ENCODE results near the gene C6orf62.
A peak's percentile ranks its signal among the peaks of the same experiment; 100 is the strongest.
"Not testable (repeated sequence)": the region's sequence is repeated elsewhere in the genome, so short reads cannot be mapped to it uniquely, and the experiment has no call there.

The C6orf62 gene

DNA sequence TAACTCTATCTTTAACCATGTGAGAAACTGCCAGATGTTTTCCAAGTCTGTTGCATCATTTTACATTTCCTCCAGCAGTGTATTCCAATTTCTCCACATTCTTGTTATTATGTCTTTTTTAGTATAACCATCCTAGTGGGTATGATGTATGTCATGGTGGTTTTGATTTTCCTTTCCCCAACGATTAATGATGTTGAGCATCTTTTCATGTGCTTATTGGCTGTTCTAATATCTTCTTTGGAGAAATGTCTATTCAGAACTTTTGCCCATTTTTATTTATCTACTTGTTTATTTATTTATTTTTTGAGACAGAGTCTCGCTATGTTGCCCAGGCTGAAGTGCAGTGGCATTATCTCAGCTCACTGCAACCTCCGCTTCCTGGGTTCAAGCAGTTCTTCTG is 4.3 kb upstream of the C6orf62 start:
- no peaks in the 10 kb centered on the region for H3K9me3 ChIP-seq (ENCODE audit: low read depth, low read length)
- no peak for TF ChIP-seq POLR2AphosphoS5 (IDR thresholded peaks at IDR 0.05; ENCODE audit: borderline replicate concordance, low read depth, low read length)
- no peak for TF ChIP-seq FOXP2 (optimal IDR thresholded peaks at IDR 0.05; ENCODE audit: control extremely low read depth, extremely low read length, insufficient read depth)
- no peak for TF ChIP-seq EZH2 (IDR thresholded peaks at IDR 0.05)
- no peak for DNase-seq (ENCODE audit: low read depth, low spot score)
- no peak overlapping the region for H3K9ac ChIP-seq (ENCODE audit: insufficient read length)
- H3K36me3 ChIP-seq (ENCODE audit: insufficient read depth, low read length), result peaks cover 11% of the 10 kb centered on the region
- H3K27ac ChIP-seq, result peak overlapping the region; percentile 64; the same call in 1 of the 2 replicates
- no peak overlapping the region for H3K4me3 ChIP-seq

DNA sequence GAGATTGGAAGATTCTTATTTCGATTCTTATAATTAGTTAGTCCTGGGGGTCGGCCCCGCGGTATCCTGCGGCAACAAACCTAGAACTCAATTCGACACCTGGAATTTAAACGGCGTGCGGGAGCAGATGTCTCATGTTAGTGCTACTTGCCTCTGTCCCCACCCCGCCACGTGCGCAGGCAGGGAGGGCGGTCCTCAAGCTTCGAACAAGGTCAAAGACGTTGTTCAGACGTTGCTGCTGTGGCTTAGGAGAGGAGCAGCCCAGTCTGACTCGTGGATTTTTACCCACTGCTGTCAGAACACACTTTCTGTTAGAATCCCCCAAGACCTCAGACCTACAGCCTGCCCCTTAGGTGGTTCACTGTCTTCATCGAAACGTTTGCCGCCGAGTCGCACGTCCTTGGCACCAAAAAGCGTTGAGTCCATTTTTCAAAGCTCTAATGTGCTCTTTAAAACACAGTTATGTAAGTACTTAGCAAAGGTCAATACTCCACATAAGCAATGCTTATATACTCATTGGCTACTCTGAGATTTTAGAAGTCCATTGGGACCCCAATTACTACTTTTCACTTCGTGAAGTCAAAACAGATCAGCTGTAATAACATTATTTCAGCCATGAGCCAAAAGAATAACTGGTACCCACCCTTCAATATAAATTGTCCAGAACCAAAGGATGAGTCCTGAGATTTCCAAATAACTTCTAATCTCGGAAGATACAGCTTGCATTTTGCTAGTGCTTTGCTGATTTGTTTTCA is 2.7 kb upstream of the C6orf62 start:
- no peaks in the 10 kb centered on the region for H3K9me3 ChIP-seq (ENCODE audit: low read depth, low read length)
- peaks cover 27% of the 10 kb centered on the region for H3K36me3 ChIP-seq (ENCODE audit: insufficient read depth, low read length)
- H3K27ac ChIP-seq, result peak overlapping the region; percentile 99
- no peak for DNase-seq (ENCODE audit: low read depth, low spot score)
- no peak for TF ChIP-seq FOXP2 (optimal IDR thresholded peaks at IDR 0.05; ENCODE audit: control extremely low read depth, extremely low read length, insufficient read depth)
- no peak for TF ChIP-seq EZH2 (IDR thresholded peaks at IDR 0.05)
- peak; percentile 94 for TF ChIP-seq POLR2AphosphoS5 (IDR thresholded peaks at IDR 0.05; ENCODE audit: borderline replicate concordance, low read depth, low read length)
- H3K4me3 ChIP-seq, result peak overlapping the region; percentile 83
- peak overlapping the region; percentile 84 for H3K9ac ChIP-seq (ENCODE audit: insufficient read length)

DNA sequence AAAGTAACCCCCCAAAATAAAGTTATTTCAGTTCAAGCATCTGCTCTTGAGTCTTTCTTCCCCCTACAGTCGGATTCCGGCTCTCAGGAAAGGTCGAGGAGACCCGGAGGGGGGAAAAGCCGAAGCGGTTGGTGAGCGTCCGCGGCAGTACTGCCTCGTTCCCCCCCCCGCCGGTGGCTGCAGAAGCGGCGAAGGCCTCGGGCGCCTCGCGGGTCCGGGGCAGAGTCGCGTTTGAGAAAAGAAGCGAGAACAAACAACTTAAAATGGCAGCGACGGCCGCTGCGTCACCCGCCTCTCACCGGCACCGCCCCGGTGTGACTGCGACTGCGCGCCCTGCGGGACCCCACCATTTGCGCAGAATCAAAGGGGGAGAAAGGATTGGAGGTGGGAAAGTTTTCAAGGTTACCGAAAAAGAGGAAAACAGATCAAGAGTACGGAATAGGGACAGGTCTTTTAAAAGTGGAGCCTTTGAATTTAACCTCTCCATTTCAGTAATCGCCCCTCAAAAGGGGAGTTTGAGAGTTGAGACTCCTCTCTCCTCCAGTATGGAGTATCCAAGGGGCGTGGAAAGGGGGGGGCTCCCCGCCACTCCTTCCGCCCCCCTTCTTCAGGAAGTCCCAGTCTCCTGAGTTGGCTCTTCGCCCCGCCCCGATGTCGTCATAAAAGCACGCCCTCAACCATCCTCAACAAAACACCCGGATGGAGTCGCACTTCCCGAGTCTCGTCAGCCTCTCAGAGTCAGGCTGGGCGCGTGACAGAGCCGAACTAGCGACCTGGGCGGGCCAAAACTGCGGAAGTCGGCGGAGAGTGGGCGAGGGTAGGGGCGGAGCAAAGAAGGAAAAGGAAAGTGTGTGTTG is 1.9 kb upstream of the C6orf62 start:
- Histone ChIP-seq H3K9ac (ENCODE audit: insufficient read length) (peak overlapping the region; percentile 99), H3K4me3 (peak overlapping the region; percentile 83), H3K27ac (peak overlapping the region; percentile 99), H3K9me3 (ENCODE audit: low read depth, low read length) (no peaks in the 10 kb centered on the region), H3K36me3 (ENCODE audit: insufficient read depth, low read length) (peaks cover 36% of the 10 kb centered on the region)
- TF ChIP-seq FOXP2 (optimal IDR thresholded peaks at IDR 0.05; ENCODE audit: control extremely low read depth, extremely low read length, insufficient read depth), result peak; percentile 69
- TF ChIP-seq EZH2 (IDR thresholded peaks at IDR 0.05), result no peak
- TF ChIP-seq POLR2AphosphoS5 (IDR thresholded peaks at IDR 0.05; ENCODE audit: borderline replicate concordance, low read depth, low read length), result peak; percentile 99
- peak; percentile 98 for DNase-seq (ENCODE audit: low read depth, low spot score)

DNA sequence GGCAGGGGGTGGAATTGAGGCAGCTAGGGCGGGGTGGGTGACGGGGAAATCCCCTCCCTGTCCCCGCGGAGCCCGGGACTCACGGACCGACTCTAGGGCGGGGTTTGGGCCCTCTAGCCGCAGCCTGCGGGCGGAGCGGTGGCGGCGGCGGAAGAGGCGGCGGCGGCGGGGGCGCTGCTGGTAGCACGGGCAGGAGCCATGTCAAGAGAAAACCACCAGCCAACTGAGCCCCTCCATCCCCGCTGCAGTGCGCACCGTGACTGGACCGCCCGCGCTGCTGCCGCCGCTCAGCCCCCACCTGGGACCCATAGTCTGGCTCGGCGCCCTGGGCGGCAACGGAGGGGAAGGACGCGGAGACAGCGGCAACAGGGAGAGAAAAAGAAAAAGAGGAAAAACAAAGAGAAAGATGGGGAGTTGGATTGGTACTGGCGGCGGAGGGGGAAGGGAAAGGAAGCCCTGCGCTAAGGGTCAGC is 1.2 kb upstream of the C6orf62 start:
- no peak for TF ChIP-seq POLR2AphosphoS5 (IDR thresholded peaks at IDR 0.05; ENCODE audit: borderline replicate concordance, low read depth, low read length)
- TF ChIP-seq FOXP2 (optimal IDR thresholded peaks at IDR 0.05; ENCODE audit: control extremely low read depth, extremely low read length, insufficient read depth), result no peak
- TF ChIP-seq EZH2 (IDR thresholded peaks at IDR 0.05), result no peak
- Histone ChIP-seq H3K9ac (ENCODE audit: insufficient read length) (peak overlapping the region; percentile 99), H3K4me3 (peak overlapping the region; percentile 83), H3K27ac (peak overlapping the region; percentile 99), H3K9me3 (ENCODE audit: low read depth, low read length) (no peaks in the 10 kb centered on the region), H3K36me3 (ENCODE audit: insufficient read depth, low read length) (peaks cover 42% of the 10 kb centered on the region)
- no peak for DNase-seq (ENCODE audit: low read depth, low spot score)

DNA sequence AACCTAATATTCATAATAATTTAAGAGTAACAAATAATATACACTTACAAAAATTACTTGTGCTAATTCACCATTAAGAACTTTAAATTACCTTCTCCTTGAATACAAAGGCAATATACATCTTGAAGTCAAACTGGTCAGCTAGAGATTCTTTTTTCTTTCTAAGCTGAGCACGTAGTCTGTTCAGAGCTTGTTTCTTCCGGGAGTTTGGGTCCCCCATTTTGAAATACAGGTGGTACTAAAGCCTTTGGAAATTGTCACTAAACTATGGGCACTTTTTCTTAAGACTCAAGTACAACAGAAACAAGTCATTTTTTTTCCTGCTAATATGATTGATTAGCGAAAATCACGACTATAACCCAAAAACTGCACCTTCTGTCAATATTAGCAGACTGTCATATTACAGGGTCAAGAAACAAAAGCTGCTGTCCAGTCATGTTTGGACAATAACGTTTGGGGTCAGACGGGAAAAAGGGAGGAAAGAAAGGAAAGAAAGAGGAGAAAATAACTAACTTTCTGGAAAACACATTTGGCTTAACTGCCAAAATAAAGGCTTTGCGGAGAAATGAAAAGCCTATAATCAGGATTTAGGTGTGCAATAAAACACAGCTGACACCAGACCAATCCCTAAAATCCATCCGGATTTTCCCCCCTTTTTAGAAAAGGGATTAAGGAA is 367 bp downstream of the C6orf62 start:
- Histone ChIP-seq H3K27ac (peak overlapping the region; percentile 99), H3K9me3 (ENCODE audit: low read depth, low read length) (no peaks in the 10 kb centered on the region), H3K36me3 (ENCODE audit: insufficient read depth, low read length) (peaks cover 58% of the 10 kb centered on the region), H3K9ac (ENCODE audit: insufficient read length) (peak overlapping the region; percentile 99), H3K4me3 (peak overlapping the region; percentile 83)
- no peak for TF ChIP-seq FOXP2 (optimal IDR thresholded peaks at IDR 0.05; ENCODE audit: control extremely low read depth, extremely low read length, insufficient read depth)
- no peak; the same call in none of the 2 replicates for TF ChIP-seq POLR2AphosphoS5 (IDR thresholded peaks at IDR 0.05; ENCODE audit: borderline replicate concordance, low read depth, low read length)
- TF ChIP-seq EZH2 (IDR thresholded peaks at IDR 0.05), result no peak
- no peak for DNase-seq (ENCODE audit: low read depth, low spot score)

DNA sequence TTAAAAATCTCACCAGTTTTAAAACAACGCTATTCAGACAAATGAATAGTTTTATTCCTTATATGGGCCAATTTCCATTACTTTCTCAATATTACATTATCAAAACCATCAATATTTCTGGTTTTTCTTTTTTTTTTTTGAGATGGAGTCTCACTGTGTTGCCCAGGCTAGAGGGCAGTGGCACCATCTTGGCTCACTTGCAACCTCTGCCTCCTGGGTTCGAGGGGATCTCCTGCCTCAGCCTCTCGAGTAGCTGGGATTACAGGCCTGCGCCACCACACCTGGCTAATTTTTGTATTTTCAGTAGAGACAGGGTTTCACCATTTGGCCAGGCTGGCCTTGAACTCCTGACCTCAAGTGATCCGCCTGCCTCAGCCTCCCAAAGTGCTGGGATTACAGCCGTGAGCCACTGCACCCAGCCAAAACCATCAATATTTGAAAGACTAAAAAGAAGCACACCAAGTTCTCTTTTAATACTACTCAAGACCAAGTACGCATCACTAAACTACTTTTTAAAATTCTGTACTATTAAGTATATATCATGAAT is 2.3 kb downstream of the C6orf62 start:
- H3K27ac ChIP-seq; DNase-seq (ENCODE audit: low read depth, low spot score); H3K9me3 ChIP-seq (ENCODE audit: low read depth, low read length): not testable (repeated sequence)
- H3K9ac ChIP-seq (ENCODE audit: insufficient read length), result peak overlapping the region; percentile 99
- peaks cover 77% of the 10 kb centered on the region for H3K36me3 ChIP-seq (ENCODE audit: insufficient read depth, low read length)
- H3K4me3 ChIP-seq, result peak overlapping the region; percentile 83

DNA sequence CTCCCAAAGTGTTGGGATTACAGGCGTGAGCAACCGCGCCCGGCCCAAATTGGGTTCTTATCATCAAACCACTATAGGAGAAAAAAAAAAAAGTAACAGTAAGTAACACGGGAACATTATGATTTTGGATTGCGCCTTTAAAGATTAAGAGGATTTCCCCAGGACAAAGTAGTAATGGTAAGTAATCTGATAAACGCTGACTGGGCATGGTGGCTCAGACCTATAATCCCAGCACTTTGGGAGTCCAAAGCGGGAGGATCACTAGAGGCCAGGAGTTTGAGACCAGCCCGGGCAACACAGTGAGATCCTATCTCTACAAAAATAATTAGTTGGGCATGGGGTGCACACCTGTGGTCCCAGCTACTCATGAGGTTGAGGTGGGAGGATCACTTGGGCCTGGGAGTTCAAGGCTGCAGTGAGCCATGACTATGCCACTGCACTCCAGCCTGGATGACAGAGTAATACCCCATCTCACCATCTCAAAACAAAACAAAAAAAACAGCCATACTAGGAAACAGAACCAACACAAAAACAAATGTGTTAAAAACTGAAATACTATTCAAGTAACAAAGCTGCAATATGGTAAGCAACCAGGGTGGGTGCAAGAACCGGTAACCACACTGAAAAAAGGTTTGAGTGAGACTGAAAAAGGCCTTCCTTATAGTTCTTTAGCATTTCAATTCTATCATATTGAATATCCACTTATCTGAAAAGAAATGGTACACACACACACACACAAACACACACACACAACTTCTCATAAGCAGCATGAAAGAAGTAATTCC is 8.2 kb downstream of the C6orf62 start:
- TF ChIP-seq POLR2AphosphoS5 (IDR thresholded peaks at IDR 0.05; ENCODE audit: borderline replicate concordance, low read depth, low read length), result no peak
- no peak for TF ChIP-seq EZH2 (IDR thresholded peaks at IDR 0.05)
- no peak for TF ChIP-seq FOXP2 (optimal IDR thresholded peaks at IDR 0.05; ENCODE audit: control extremely low read depth, extremely low read length, insufficient read depth)
- no peak for DNase-seq (ENCODE audit: low read depth, low spot score)
- Histone ChIP-seq H3K27ac (no peak overlapping the region; the same call in 1 of the 2 replicates), H3K36me3 (ENCODE audit: insufficient read depth, low read length) (peaks cover 99% of the 10 kb centered on the region), H3K4me3 (no peak overlapping the region), H3K9me3 (ENCODE audit: low read depth, low read length) (no peaks in the 10 kb centered on the region), H3K9ac (ENCODE audit: insufficient read length) (no peak overlapping the region)
